ENCODE results near the gene LAIR2. TPM values are rescaled to one million over a fixed set of nuclear protein-coding genes. Genes with fewer than 3 reads are reported as not detected.
A peak's percentile ranks its signal among the peaks of the same experiment; 100 is the strongest.

Gene LAIR2
- total RNA-seq, 1 donor: not detected

DNA sequence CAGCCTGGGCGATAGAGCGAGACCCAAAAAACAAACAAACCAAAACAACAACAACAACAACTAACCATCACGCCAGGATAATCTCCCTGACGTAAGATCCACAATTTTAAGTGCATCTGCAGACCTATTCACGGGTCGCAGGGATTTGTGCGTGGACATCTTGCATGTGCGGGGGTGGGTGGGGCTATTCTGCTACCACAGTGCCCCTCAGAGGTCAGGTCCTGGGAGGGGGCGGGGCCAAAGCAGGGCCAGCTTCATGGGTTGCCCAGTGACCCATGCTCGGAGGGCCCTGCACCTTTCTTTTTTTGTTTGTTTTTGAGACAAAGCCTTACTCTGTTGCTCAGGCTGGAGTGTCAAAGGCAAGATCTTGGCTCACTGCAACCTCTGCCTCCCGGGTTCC is 26.9 kb upstream of the LAIR2 start:
- H3K4me2 ChIP-seq (ENCODE audit: insufficient read depth, low read length): no peak overlapping the region
- H2AFZ ChIP-seq (ENCODE audit: low read length): no peak overlapping the region
- H3K4me1 ChIP-seq (ENCODE audit: insufficient read depth, low read length): peaks cover 7% of the 10 kb centered on the region
- H3K4me3 ChIP-seq (ENCODE audit: insufficient read depth, low read length): no peak overlapping the region
- no peaks in the 10 kb centered on the region for H4K20me1 ChIP-seq (ENCODE audit: insufficient read depth, low read length)
- H3K36me3 ChIP-seq (ENCODE audit: insufficient read depth, low read length): no peaks in the 10 kb centered on the region
- H3K27ac ChIP-seq (ENCODE audit: low read depth, low read length): no peak overlapping the region
- peak; percentile 47 for DNase-seq (ENCODE audit: insufficient read length, low spot score, missing footprints)
- peaks cover 9% of the 10 kb centered on the region for H3K27me3 ChIP-seq (ENCODE audit: insufficient read depth, low read length)
- TF ChIP-seq, protein P1, sequence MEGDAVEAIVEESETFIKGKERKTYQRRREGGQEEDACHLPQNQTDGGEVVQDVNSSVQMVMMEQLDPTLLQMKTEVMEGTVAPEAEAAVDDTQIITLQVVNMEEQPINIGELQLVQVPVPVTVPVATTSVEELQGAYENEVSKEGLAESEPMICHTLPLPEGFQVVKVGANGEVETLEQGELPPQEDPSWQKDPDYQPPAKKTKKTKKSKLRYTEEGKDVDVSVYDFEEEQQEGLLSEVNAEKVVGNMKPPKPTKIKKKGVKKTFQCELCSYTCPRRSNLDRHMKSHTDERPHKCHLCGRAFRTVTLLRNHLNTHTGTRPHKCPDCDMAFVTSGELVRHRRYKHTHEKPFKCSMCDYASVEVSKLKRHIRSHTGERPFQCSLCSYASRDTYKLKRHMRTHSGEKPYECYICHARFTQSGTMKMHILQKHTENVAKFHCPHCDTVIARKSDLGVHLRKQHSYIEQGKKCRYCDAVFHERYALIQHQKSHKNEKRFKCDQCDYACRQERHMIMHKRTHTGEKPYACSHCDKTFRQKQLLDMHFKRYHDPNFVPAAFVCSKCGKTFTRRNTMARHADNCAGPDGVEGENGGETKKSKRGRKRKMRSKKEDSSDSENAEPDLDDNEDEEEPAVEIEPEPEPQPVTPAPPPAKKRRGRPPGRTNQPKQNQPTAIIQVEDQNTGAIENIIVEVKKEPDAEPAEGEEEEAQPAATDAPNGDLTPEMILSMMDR (IDR thresholded peaks at IDR 0.05; ENCODE audit: extremely low read depth, low read depth, low read length): no peak
- no peaks in the 10 kb centered on the region for H3K79me2 ChIP-seq (ENCODE audit: insufficient read depth, low read length)
- no peaks in the 10 kb centered on the region for H3K9me3 ChIP-seq (ENCODE audit: low read depth, low read length)

DNA sequence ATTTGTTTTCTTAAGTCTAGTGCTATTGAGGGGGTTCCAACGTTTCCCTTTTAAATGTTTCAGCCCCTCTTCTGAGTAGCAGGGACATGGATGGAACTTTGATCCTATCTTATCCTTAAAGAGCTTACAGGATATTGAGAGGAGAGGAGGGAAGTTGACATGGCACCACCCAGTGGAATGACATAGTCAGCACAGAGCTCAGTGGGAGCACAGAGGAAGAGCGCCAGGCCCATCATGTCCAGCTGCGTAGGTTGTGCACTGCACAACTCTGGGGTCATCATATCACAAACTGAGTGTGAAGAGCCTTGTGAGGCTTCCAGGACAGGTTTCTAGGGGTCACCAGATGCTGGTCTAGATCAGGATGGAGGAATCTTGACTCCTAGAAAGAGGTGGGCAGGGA is 25.0 kb upstream of the LAIR2 start:
- Histone ChIP-seq H3K27me3 (ENCODE audit: insufficient read depth, low read length) (peaks cover 3% of the 10 kb centered on the region), H3K36me3 (ENCODE audit: insufficient read depth, low read length) (no peaks in the 10 kb centered on the region), H3K4me1 (ENCODE audit: insufficient read depth, low read length) (peaks cover 5% of the 10 kb centered on the region), H3K4me3 (ENCODE audit: insufficient read depth, low read length) (no peak overlapping the region), H3K9me3 (ENCODE audit: low read depth, low read length) (no peaks in the 10 kb centered on the region), H3K79me2 (ENCODE audit: insufficient read depth, low read length) (no peaks in the 10 kb centered on the region), H3K27ac (ENCODE audit: low read depth, low read length) (no peak overlapping the region), H2AFZ (ENCODE audit: low read length) (no peak overlapping the region), H3K4me2 (ENCODE audit: insufficient read depth, low read length) (no peak overlapping the region), H4K20me1 (ENCODE audit: insufficient read depth, low read length) (no peaks in the 10 kb centered on the region)
- TF ChIP-seq, protein P1 (IDR thresholded peaks at IDR 0.05; ENCODE audit: extremely low read depth, low read depth, low read length): peak; percentile 10
- peak; percentile 67 for DNase-seq (ENCODE audit: insufficient read length, low spot score, missing footprints)

DNA sequence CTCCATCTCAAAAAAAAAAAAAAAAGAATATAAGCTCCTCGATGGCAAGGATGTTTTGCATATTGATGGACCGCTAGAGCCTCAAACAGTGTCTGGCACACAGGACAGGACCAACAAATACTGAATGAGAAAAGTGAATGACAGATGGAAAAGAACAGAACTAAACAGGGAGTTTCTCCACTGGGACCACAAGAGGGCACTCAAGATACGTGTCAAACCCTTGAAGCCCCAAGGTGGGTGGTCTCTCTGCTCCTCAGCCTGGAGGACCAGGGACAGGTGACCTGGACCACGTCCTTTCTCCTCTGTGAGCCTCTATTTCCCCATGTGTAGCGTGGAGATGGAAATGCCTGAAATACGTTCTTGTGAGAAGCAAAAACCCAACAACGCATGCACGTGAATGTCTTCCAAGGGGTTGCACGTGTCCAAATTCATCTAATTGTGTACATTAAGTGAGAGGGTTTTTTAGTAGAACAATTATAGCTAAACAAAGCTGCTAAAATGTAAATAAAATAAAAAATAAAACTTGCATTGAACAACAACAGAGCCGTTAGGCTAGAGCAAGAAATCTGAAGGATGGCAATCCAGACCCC is 23.9 kb upstream of the LAIR2 start:
- peak; percentile 65 for DNase-seq (ENCODE audit: insufficient read length, low spot score, missing footprints)
- no peak overlapping the region for H3K4me2 ChIP-seq (ENCODE audit: insufficient read depth, low read length)
- H3K27ac ChIP-seq (ENCODE audit: low read depth, low read length): no peak overlapping the region
- no peaks in the 10 kb centered on the region for H3K4me1 ChIP-seq (ENCODE audit: insufficient read depth, low read length)
- no peaks in the 10 kb centered on the region for H3K9me3 ChIP-seq (ENCODE audit: low read depth, low read length)
- no peaks in the 10 kb centered on the region for H3K36me3 ChIP-seq (ENCODE audit: insufficient read depth, low read length)
- TF ChIP-seq, protein P1 (IDR thresholded peaks at IDR 0.05; ENCODE audit: extremely low read depth, low read depth, low read length): peak; percentile 63
- H3K79me2 ChIP-seq (ENCODE audit: insufficient read depth, low read length): no peaks in the 10 kb centered on the region
- no peaks in the 10 kb centered on the region for H4K20me1 ChIP-seq (ENCODE audit: insufficient read depth, low read length)
- H2AFZ ChIP-seq (ENCODE audit: low read length): no peak overlapping the region
- H3K4me3 ChIP-seq (ENCODE audit: insufficient read depth, low read length): no peak overlapping the region
- H3K27me3 ChIP-seq (ENCODE audit: insufficient read depth, low read length): peaks cover 3% of the 10 kb centered on the region

DNA sequence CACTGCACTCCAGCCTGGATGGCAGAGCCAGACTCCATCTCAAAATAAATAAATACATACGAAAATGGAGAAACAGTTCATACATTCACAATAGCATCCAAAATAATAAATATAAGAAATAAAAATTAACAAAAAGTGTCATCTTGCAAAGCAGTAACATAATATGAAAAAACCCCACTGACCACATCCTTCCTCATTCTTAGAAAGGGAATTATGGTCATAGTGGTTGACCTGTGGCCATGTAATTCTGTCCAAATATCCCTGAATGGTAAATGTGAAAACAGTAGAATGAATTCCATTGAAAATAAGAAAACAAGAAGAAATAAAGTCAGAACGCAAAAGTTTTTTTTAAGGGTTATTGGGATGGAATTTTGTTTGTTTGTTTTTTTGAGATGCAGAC is 22.6 kb upstream of the LAIR2 start:
- Histone ChIP-seq H3K36me3 (ENCODE audit: insufficient read depth, low read length) (no peaks in the 10 kb centered on the region), H3K9me3 (ENCODE audit: low read depth, low read length) (no peaks in the 10 kb centered on the region), H3K79me2 (ENCODE audit: insufficient read depth, low read length) (no peaks in the 10 kb centered on the region), H4K20me1 (ENCODE audit: insufficient read depth, low read length) (no peaks in the 10 kb centered on the region), H3K27ac (ENCODE audit: low read depth, low read length) (no peak overlapping the region), H3K4me2 (ENCODE audit: insufficient read depth, low read length) (no peak overlapping the region), H3K4me1 (ENCODE audit: insufficient read depth, low read length) (no peaks in the 10 kb centered on the region), H3K27me3 (ENCODE audit: insufficient read depth, low read length) (peaks cover 3% of the 10 kb centered on the region), H3K4me3 (ENCODE audit: insufficient read depth, low read length) (no peak overlapping the region), H2AFZ (ENCODE audit: low read length) (no peak overlapping the region)
- no peak for DNase-seq (ENCODE audit: insufficient read length, low spot score, missing footprints)
- TF ChIP-seq, protein P1 (IDR thresholded peaks at IDR 0.05; ENCODE audit: extremely low read depth, low read depth, low read length): no peak
